PC-3 (cell line): ENCODE measurements around the gene SLC4A2. TPM values are rescaled to one million over a fixed set of nuclear protein-coding genes. Genes with fewer than 3 reads are reported as not detected.

Experiments
- ATAC-seq: fragments of 200-7000 bp; cut with Tn5 transposase; 2 replicates; pipeline ENCODE4 v1.9.1; 2020; ENCODE audit warnings: mild to moderate bottlenecking, moderate library complexity
- BruUV-seq: library from RNA; stranded (reverse); fragments of 400-500 nt; replicated peaks from 2 replicates; lab custom pipeline; 2021; lab: Mats Ljungman, UMichigan
- CTCF ChIA-PET: fragments of 300-600 bp; sonication (Branson Sonifier 250); formaldehyde crosslinking; loops from one replicate; lab custom pipeline; 2022; ENCODE audit warnings: antibody characterized with exemption; lab: Charles Lee
- POLR2A ChIA-PET: fragments of 300-600 bp; sonication (Branson Sonifier 250); formaldehyde crosslinking; loops from one replicate; lab custom pipeline; 2022; ENCODE audit warnings: antibody characterized with exemption; ENCODE audit not compliant: unreplicated experiment; lab: Charles Lee
- DNase-seq: peaks from one replicate; pipeline ENCODE4 v3.0.0-alpha.2; 2015
- H2AFZ ChIP-seq: fragments of 300-600 bp; sonication (generic); 2 replicates; pipeline ENCODE4 v1.6.0; 2016; ENCODE audit warnings: antibody characterized with exemption, low read length
- H3F3A ChIP-seq: fragments of 300-600 bp; sonication (generic); one replicate; pipeline ENCODE4 v1.6.0; 2017; ENCODE audit warnings: antibody characterized with exemption, low read length, control low read depth, mild to moderate bottlenecking; ENCODE audit not compliant: unreplicated experiment
- H3K27ac ChIP-seq: fragments of 300-600 bp; sonication (generic); 2 replicates; pipeline ENCODE4 v1.5.1; 2016; ENCODE audit warnings: mild to moderate bottlenecking, low read length
- H3K27me3 ChIP-seq: fragments of 300-600 bp; sonication (generic); 2 replicates; pipeline ENCODE4 v1.6.1; 2016; ENCODE audit warnings: low read length, mixed read lengths
- H3K36me3 ChIP-seq: fragments of 300-600 bp; sonication (generic); 2 replicates; pipeline ENCODE4 v1.6.1; 2016; ENCODE audit warnings: low read depth, mixed run types, low read length, mixed read lengths
- H3K4me1 ChIP-seq: fragments of 300-600 bp; sonication (generic); 2 replicates; pipeline ENCODE4 v1.5.1; 2016; ENCODE audit warnings: low read length; ENCODE audit not compliant: insufficient read depth
- H3K4me2 ChIP-seq: fragments of 300-600 bp; sonication (generic); 2 replicates; pipeline ENCODE4 v1.6.0; 2016; ENCODE audit warnings: low read length
- H3K4me3 ChIP-seq: fragments of 300-600 bp; sonication (generic); 2 replicates; pipeline ENCODE4 v1.5.1; 2016; ENCODE audit warnings: mild to moderate bottlenecking, low read length, mixed read lengths
- H3K79me2 ChIP-seq: fragments of 300-600 bp; sonication (generic); 2 replicates; pipeline ENCODE4 v1.6.1; 2017; ENCODE audit warnings: low read length, mixed read lengths
- H3K9ac ChIP-seq: fragments of 300-600 bp; sonication (generic); 2 replicates; pipeline ENCODE4 v1.6.0; 2016; ENCODE audit warnings: mild to moderate bottlenecking, low read length
- H3K9me2 ChIP-seq: fragments of 300-600 bp; sonication (generic); replicated peaks from 2 replicates; pipeline ENCODE4 v1.6.1; 2016; ENCODE audit warnings: mixed run types, low read length, mixed read lengths
- H3K9me3 ChIP-seq: fragments of 300-600 bp; sonication (generic); 2 replicates; pipeline ENCODE4 v1.6.1; 2016; ENCODE audit warnings: low read length, mixed read lengths
- H4K20me1 ChIP-seq: fragments of 300-600 bp; sonication (generic); 2 replicates; pipeline ENCODE4 v1.6.1; 2016; ENCODE audit warnings: low read length, mixed read lengths
- CTCF ChIP-seq: fragments of 300-600 bp; sonication (generic); conservative IDR thresholded peaks from 2 replicates; pipeline ENCODE4 v1.5.1; 2017; ENCODE audit warnings: antibody characterized with exemption, low read depth, mild to moderate bottlenecking, low read length
- EZH2 ChIP-seq: fragments of 300-600 bp; sonication (generic); IDR thresholded peaks from one replicate; pipeline ENCODE4 v1.6.1; 2017; ENCODE audit warnings: antibody characterized with exemption, mild to moderate bottlenecking, low read length; ENCODE audit not compliant: unreplicated experiment
- EZH2phosphoT487 ChIP-seq: fragments of 300-600 bp; sonication (generic); IDR thresholded peaks from 2 replicates; pipeline ENCODE4 v1.6.1; 2018; ENCODE audit warnings: mild to moderate bottlenecking, antibody characterized with exemption, low read length, borderline replicate concordance
- intact Hi-C: fragments of 100-400 bp; cut with micrococcal nuclease; formaldehyde crosslinking; loops from 2 replicates; pipeline ENCODE4 v1.9.0; 2023
- total RNA-seq: library from RNA; depleted of rRNA; stranded (reverse); fragments of >200 nt; gene quantifications from 2 replicates; pipeline ENCODE4 v1.2.3, GENCODE V29; 2014

Gene SLC4A2
- total RNA-seq, 1 experiment from 2014 or later, result 284 TPM

DNA sequence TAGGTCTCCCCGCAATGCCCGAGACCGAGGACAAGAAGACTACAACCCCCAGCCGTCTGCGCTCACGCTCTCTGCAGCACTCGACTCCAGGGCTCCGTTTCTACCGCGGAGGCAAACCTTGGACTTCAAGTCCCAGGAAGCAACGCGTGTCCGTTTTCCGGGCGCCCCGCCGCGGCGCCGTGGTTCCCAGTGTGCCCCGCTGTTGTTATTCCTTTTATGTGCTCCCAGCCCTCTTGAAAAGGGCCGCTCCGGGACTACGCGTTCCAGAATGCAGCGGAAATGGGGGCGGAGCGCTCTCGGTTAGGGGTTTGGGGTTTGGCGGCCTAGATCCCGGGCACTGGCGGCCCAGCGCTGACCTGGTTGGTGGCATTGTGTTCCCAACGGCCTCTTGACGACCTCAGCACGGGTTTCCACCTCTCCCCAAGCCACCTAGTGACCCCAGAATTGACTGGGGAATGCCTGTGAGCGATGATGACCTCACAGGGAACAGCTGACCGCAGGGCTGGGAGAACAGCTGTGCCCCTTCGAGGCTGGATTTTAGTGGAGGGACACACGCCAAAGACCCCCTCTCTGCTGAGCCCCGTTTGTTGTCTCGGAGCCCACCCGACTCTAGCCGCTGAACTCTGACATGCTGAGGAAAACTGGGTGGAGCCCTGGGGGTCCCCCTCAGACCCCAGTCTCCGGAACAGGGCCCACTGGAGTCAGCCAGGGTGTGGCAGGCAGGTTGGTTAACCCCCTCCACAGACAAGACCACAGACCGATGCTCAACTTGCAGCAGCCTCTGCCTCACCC, 1.2 kb upstream of the SLC4A2 start:
- ChIA-PET POLR2A (interaction anchor here (0.6 kb wide), 1 partner anchor 57 kb away, joined by 3 read pairs; no protein-coding TSS in a partner anchor), CTCF (no interaction called here)
- Histone ChIP-seq H3K9me3 (no peaks in the 10 kb centered on the region), H3K9me2 (no peaks in the 10 kb centered on the region), H3K9ac (peak overlapping the region; percentile 89), H3F3A (no peaks in the 10 kb centered on the region), H3K27ac (peak overlapping the region; percentile 67), H4K20me1 (no peaks in the 10 kb centered on the region), H3K4me2 (peak overlapping the region; percentile 99), H3K36me3 (no peaks in the 10 kb centered on the region), H3K4me1 (peaks cover 45% of the 10 kb centered on the region), H2AFZ (peak overlapping the region; percentile 82), H3K27me3 (no peaks in the 10 kb centered on the region), H3K79me2 (peaks cover 27% of the 10 kb centered on the region), H3K4me3 (peak overlapping the region; percentile 86)
- peak; percentile 98 for DNase-seq
- no peak for TF ChIP-seq CTCF
- no peak for TF ChIP-seq EZH2
- ATAC-seq, result peak; percentile 80
- BruUV-seq, result TSS peak; percentile 75
- intact Hi-C loops, result loop anchor here (1.0 kb wide), 3 partner anchors 22 to 30 kb away; partner anchors contain the start of genes ABCB8, AGAP3 and FASTK

GRCh38 chr7:151058781-151059366, 515 bp upstream of the SLC4A2 start:
- POLR2A ChIA-PET, result interaction anchor here (0.6 kb wide), 1 partner anchor 57 kb away, joined by 3 read pairs; no protein-coding TSS in a partner anchor

More at GRCh38 chr7:151058781-151059366, 515 bp upstream of the SLC4A2 start:
- Histone ChIP-seq H3K4me2 (peak overlapping the region; percentile 99), H3K9me3 (no peaks in the 10 kb centered on the region), H3F3A (no peaks in the 10 kb centered on the region), H3K4me1 (peaks cover 48% of the 10 kb centered on the region), H3K9ac (peak overlapping the region; percentile 89), H2AFZ (peak overlapping the region; percentile 82), H3K36me3 (no peaks in the 10 kb centered on the region), H3K4me3 (peak overlapping the region; percentile 86), H3K27ac (peak overlapping the region; percentile 67), H3K9me2 (no peaks in the 10 kb centered on the region), H3K79me2 (peaks cover 32% of the 10 kb centered on the region), H3K27me3 (no peaks in the 10 kb centered on the region), H4K20me1 (no peaks in the 10 kb centered on the region)
- TSS peak; percentile 63 for BruUV-seq
- intact Hi-C loops, result loop anchor here (1.0 kb wide), 3 partner anchors 21 to 31 kb away; partner anchors contain the start of genes ABCB8, AGAP3 and FASTK
- CTCF ChIA-PET, result no interaction called here
- ATAC-seq (no peak), DNase-seq (peak; percentile 30)
- TF ChIP-seq EZH2, result no peak
- TF ChIP-seq EZH2phosphoT487, result no peak
- TF ChIP-seq CTCF, result no peak
